Retinal pigment epithelial cell (primary cell): ENCODE data around the gene CDC42EP5.

Source experiments
- DNase-seq: peaks from one replicate; pipeline ENCODE4 v3.0.0-alpha.2; 2010; ENCODE audit warnings: low read depth
- H3K4me3 ChIP-seq: 2 replicates; pipeline ENCODE4 v1.5.1; 2011; ENCODE audit warnings: mild to moderate bottlenecking, low read length, control low read depth, moderate library complexity
- CTCF ChIP-seq: conservative IDR thresholded peaks from 2 replicates; pipeline ENCODE4 v1.5.1; 2011; ENCODE audit warnings: low read depth, low read length, control low read depth, inconsistent platforms

CDC42EP5 gene

GRCh38 chr19:54458648-54459281 is 14.3 kb downstream of the CDC42EP5 start:
- DNase-seq, result no peak
- no peak overlapping the region for H3K4me3 ChIP-seq
- TF ChIP-seq CTCF, result no peak

- no peak for TF ChIP-seq CTCF
- no peak overlapping the region for H3K4me3 ChIP-seq
- no peak for DNase-seq
These were observed 15.1 kb downstream of the CDC42EP5 start for GRCh38 chr19:54457773-54458647.

- no peak for DNase-seq
- H3K4me3 ChIP-seq, result no peak overlapping the region
These were observed 16.4 kb downstream of the CDC42EP5 start for GRCh38 chr19:54456423-54457373.

GRCh38 chr19:54455786-54456422 is 17.2 kb downstream of the CDC42EP5 start:
- no peak for DNase-seq
- TF ChIP-seq CTCF, result no peak

More at GRCh38 chr19:54456423-54457373, 16.4 kb downstream of the CDC42EP5 start:
- no peak for TF ChIP-seq CTCF

GRCh38 chr19:54454781-54455675 is 18.1 kb downstream of the CDC42EP5 start:
- DNase-seq, result no peak
- no peak overlapping the region for H3K4me3 ChIP-seq
- no peak for TF ChIP-seq CTCF

More at GRCh38 chr19:54455786-54456422, 17.2 kb downstream of the CDC42EP5 start:
- H3K4me3 ChIP-seq, result no peak overlapping the region
